D721Med (cell line): Measurements from ENCODE around the gene TMEM258.

Experiments
- DNase-seq: peaks from one replicate; pipeline ENCODE4 v3.0.0; 2011; ENCODE audit warnings: low spot score; ENCODE audit not compliant: insufficient read length
- FAIRE-seq: peaks from 2 replicates; lab custom pipeline; 2011; peaks lifted over from hg19 to GRCh38; lab: Jason Lieb, UNC
- TF ChIP-seq, protein P1 (sequence below): IDR thresholded peaks from 2 replicates; pipeline ENCODE4 v1.5.1; 2012; ENCODE audit warnings: mild to moderate bottlenecking, control low read depth; ENCODE audit not compliant: insufficient read depth; ENCODE audit errors: missing control alignments

TMEM258 gene

DNA sequence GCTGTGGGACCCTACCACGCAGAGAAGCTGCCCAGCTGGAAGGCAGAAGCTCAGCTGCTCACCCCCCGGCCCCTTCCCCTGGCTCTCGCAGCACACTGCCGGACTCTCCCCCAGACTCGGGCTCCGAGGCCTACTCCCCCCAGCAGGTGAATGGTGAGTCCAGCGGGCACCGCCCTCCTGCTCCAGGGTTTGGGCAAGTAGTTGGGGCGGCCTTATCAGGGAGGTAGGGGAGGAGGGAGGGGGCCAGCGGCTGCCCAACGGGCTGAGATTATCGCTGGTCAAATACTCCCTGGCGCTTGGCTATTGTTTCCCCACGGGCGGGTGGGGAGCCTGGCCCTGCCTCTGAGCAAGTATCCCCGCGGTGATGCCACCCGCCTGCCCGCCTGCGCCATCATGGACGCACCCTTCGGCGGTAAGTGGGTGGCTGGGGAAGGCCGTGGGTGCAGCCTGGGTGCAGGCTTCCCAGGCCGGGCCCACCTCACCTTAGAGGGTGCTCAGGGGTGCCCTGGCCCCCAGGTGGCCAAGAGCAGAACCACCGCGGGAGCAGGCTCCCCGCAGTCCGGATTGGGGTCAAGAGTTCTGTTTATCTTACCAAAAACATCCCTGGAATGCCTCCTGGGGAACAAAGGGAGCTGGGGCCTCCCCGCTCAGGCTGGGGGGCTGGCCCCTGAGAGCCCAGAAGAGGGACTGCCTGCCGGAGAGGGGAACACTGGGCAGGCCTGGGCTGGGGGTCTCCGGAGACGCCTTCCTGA is 23.1 kb downstream of the TMEM258 start:
- DNase-seq (no peak), FAIRE-seq (no peak)
- TF ChIP-seq, protein P1, sequence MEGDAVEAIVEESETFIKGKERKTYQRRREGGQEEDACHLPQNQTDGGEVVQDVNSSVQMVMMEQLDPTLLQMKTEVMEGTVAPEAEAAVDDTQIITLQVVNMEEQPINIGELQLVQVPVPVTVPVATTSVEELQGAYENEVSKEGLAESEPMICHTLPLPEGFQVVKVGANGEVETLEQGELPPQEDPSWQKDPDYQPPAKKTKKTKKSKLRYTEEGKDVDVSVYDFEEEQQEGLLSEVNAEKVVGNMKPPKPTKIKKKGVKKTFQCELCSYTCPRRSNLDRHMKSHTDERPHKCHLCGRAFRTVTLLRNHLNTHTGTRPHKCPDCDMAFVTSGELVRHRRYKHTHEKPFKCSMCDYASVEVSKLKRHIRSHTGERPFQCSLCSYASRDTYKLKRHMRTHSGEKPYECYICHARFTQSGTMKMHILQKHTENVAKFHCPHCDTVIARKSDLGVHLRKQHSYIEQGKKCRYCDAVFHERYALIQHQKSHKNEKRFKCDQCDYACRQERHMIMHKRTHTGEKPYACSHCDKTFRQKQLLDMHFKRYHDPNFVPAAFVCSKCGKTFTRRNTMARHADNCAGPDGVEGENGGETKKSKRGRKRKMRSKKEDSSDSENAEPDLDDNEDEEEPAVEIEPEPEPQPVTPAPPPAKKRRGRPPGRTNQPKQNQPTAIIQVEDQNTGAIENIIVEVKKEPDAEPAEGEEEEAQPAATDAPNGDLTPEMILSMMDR, result no peak

- FAIRE-seq, result no peak
Measured at GRCh38 chr11:61768376-61769076, 23.9 kb downstream of the TMEM258 start.

DNA sequence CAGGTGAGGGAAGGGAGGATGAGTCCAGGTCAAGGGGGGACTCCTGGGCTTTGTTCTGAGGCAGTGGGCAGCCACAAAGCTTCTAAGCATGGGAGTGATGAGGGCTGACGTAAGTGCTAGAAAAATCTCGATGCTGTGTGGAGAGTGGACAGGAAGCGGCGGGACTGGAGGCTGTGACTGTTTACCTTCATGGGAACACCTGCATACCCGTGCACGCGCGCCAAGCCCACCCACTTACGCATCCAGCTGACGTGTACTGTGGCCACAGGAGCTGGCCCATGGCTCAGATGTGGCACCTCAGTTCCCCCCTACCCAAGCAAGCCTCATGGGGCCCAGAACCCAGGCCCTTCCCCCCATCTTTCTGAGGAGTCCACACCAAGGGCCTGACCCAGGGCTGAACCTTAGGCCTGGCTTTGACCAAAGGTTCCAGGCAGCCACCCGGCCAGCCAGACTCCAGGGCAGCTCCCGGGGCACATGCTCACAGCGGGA is 26.0 kb downstream of the TMEM258 start:
- FAIRE-seq, result no peak
- no peak for DNase-seq
- TF ChIP-seq, protein P1, result no peak

More at GRCh38 chr11:61768376-61769076, 23.9 kb downstream of the TMEM258 start:
- TF ChIP-seq, protein P1, result no peak
- DNase-seq, result no peak

- no peak for DNase-seq
- TF ChIP-seq, protein P1, result no peak
- FAIRE-seq, result no peak
Measured at GRCh38 chr11:61765550-61766253, 26.7 kb downstream of the TMEM258 start.

DNA sequence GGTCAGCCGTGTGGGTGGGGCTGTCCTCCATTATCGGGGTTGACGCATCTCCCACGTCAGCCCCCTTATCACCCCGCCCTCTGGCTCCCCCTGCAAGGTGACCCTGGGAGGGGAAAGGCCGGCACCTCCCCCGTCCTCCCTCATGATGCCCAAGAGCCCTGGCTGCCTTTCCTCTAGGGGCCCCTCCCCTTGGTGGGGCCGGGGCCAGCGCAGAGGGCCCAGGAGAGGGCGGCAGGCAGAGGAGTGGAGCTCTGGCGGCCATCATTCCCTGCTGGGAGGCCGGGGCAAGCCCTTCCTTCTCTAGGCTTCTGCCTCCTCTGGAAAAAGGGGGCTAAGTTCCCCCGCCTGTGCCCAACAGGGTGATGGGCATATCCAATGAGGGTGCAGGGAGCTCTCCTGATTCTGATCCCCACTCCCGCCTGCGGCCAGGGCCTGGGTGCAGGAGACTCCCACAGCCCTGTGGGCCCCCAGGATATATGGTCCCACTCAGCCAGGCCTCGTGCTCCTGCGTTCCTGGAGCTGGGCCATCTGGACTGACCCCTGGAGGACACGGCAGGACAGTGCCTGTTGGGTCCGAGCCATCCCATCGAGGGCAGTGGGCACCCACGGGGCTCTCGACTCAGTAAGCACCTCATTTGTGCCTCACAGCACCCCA is 27.7 kb downstream of the TMEM258 start:
- DNase-seq (no peak), FAIRE-seq (no peak)
- TF ChIP-seq, protein P1, result no peak

DNA sequence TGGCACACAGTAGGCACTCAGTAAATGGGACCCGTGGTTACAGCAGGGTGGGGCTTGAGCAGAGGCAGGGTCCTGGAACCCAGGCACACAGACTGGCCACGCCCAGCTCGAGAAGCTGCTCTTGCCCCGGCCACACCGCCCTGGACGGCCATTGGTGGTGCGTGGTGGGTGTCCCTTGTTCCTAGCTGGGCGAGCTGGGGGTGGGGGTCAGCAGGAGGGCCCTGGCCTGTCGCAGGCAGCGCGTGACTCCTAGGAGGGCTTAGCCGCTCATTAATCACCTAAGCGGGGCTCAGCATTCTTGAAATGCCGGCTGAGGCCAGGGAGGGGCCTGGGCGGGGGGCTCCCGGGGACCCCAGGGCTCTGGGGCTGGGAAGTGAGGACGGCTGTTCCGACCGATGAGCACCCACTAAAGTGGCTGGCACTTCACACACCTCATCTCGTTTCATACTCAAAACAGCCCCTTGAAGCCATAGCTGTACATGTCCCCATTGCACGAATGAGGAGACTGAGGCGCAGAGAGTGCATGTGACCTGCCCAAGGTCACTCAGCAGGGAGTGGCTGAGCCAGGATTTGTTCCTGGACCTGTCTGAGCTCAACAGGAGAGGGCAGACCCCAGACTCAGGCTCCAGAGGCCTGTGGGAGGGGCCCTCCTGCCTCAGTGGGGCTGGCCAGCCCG is 28.3 kb downstream of the TMEM258 start:
- DNase-seq (no peak), FAIRE-seq (no peak)
- TF ChIP-seq, protein P1, result no peak
